Middle frontal gyrus (tissue), 1 donor: ENCODE results near the gene DNAJC17.

Source experiments
- DNase-seq: peaks from one replicate; pipeline ENCODE4 v3.0.0-alpha.2; 2015; ENCODE audit warnings: low spot score; ENCODE audit errors: extremely low spot score

The DNAJC17 gene, protein sequence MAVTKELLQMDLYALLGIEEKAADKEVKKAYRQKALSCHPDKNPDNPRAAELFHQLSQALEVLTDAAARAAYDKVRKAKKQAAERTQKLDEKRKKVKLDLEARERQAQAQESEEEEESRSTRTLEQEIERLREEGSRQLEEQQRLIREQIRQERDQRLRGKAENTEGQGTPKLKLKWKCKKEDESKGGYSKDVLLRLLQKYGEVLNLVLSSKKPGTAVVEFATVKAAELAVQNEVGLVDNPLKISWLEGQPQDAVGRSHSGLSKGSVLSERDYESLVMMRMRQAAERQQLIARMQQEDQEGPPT

DNA sequence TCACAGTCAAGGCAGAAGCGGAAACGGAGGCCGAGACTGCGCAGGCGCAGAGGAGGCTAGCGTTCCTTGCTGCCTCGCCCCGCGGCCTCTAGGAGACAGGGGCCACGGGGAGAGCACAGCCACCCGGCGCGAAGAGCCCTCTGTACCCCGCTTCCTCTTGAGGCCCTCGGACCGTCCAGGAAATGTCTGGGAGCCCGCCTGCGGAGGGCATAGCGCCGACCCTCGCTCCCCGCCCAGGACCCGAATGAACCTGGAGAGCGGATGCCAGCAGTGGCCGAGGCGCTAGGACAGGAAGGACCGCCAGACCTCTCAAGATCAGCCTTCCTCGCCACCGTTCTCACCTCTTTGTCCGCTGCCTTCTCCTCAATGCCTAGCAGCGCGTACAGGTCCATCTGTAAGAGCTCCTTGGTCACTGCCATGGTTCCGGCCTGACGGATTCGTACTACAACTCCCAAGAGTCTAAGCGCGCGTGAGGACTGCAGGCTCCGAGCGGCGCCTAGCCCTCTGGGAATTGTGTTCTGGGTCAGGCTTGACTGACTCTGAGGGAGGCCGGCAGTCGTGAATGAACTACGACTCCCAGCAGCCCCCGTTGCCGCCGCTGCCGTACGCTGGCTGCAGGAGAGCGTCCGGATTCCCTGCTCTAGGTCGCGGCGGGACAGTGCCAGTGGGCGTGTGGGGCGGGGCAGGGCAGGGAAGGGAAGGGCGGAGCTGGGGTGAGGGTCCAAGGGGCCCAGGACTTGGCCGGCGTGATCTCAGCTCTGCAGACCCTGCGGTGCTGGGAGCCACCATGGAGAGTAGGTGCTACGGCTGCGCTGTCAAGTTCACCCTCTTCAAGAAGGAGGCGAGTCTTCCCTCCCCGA is at the start of gene DNAJC17, which contains the start of gene ZFYVE19:
DNAJC17 (minus strand) TSS at position 446 of the 860 bp plus-strand sequence; CDS start at position 419, 27 bp downstream.
ZFYVE19 (plus strand) TSS at position 62 of the 860 bp plus-strand sequence; CDS start at position 563, 501 bp downstream.
- peak; percentile 98 for DNase-seq

DNA sequence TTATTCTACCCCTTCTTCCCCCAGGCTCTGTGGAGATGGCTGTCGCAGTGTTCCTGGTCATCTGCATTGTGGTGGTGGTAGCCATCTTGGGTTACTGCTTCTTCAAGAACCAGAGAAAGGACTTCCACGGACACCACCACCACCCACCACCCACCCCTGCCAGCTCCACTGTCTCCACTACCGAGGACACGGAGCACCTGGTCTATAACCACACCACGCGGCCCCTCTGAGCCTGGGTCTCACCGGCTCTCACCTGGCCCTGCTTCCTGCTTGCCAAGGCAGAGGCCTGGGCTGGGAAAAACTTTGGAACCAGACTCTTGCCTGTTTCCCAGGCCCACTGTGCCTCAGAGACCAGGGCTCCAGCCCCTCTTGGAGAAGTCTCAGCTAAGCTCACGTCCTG is 49.5 kb upstream of the DNAJC17 start:
- no peak for DNase-seq

DNA sequence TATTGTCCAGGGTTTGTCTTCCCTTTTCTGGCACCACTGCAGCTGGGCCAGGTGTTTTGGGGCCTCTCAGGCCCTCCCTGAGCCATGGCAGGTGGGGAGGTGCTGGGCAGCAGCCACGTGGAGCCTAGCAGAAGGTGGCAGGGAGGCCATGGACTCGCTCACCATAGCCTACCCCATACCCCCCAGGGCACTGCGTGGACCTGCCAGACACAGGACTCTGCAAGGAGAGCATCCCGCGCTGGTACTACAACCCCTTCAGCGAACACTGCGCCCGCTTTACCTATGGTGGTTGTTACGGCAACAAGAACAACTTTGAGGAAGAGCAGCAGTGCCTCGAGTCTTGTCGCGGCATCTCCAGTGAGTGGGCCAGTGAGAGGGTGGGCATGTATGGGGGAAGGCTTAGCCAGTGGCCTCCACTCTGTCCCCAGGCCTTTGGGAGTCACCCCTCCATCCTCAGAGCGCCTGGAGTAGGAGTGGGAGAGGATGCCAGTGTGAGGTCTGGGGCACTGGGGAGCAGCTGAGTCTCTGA is 48.5 kb upstream of the DNAJC17 start:
- DNase-seq = no peak

DNA sequence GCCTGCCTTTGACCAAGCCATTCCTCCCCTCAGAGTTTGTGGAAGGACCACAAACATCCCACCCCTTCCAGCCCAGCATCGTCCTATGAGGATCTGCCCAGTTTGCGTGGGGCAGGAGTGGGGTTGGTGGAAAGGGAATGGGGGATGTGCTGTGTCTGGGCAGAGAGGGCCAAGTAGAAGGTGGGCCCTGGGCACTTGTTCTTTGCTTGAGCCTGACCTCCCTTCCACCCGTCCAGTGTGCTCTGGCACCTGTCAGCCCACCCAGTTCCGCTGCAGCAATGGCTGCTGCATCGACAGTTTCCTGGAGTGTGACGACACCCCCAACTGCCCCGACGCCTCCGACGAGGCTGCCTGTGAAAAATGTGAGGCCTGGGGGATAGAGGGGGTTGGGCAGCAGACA is 46.9 kb upstream of the DNAJC17 start:
- no peak for DNase-seq

DNA sequence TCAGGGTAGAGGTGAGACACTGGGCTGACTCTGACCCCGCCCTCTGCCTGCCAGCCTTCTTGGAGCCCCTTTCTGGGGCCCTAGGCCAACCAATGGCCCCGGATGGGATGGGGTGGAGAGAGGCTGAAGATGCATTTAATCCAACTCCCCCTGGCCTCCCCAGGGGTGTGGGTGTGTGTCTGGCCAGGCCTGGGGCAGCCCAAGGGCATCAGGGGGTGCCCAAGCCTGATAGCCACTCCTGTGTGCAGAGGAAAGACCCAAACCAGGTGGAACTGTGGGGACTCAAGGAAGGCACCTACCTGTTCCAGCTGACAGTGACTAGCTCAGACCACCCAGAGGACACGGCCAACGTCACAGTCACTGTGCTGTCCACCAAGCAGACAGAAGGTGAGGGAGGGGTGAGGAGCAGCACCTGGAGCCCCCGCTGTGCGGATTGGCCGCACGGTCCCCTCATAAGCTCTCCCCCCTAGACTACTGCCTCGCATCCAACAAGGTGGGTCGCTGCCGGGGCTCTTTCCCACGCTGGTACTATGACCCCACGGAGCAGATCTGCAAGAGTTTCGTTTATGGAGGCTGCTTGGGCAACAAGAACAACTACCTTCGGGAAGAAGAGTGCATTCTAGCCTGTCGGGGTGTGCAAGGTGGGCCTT is 46.1 kb upstream of the DNAJC17 start:
- no peak for DNase-seq

DNA sequence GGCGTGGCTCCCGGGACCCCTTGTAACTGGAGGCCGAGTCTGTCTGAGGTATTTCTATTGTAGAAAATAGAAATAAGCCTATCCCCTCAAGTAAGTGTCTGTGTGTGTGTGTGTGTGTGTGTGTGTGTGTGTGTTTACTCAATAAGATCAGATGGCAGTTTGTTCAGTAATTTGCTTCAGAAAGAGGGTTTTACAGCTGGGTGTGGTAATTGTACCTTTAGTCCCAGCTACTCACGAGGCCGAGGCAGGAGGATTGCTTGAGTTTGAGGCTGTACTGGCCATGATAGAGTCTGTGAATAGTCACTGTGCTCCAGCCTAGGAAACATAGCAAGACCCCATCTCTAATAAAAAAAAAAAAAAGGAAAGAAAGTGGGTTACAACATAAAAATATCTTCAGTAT is 45.3 kb upstream of the DNAJC17 start:
- no peak for DNase-seq

DNA sequence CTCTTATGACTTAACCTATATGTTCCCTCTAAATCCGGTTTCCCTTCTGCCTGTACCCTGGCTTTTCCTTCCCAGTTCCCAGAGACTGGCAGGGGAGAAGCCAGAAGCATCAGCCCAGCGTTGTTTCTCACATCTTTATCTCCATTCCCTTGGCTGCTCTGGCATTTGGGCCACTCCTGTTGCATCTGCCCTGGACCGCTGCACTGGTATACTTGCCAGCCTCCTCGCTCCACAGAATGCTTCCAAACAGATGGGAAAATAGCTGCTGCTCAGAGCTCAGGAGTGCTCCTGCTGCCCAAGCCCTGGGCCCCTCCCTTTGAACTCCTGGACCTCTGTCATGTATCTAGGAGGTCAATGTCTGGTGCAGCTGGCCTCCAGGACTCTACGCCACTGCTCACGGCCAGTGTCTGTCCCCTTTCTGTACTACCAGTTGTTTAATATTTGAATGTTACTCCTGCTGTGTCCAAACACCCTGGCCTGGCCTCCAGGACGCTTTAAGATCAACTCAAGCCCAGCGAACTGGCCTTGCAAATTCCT is 43.4 kb upstream of the DNAJC17 start:
- DNase-seq = no peak

DNA sequence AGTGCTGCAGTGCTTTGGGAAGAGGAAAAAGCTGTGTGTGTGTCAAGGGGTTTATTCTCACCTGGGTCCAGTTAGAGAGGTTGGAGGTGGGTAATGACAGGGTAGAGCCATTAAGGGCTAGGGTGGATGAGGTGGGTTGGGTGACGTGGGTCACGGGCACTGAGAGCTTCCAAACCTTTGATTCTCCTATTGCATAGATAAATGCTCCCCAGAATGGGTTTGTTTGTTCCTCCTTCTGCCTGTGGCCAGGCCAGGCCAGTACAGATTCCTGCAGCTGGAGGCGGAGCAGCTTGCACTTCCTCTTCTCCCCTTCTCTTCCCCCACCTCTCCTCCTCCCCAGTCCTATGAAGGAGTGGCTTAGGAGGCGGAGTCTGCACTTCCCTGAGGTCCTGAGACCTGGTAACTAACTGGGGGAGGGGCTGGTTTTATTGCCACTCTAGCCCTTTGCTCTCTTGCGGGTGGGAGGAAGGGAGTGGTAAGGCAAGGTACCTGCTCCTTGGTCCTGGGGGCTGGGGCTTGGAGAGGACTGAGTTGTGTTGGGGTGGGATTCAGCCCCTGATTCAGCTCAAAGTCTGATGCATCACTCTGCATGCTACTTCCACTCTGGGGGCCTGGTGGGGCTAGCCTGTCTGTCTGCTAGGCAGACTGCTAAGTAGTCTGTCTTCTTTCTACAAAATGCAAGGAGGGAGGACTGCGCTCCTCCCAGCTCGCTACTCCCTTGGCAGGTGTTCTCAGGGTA is 40.1 kb upstream of the DNAJC17 start:
- no peak for DNase-seq

DNA sequence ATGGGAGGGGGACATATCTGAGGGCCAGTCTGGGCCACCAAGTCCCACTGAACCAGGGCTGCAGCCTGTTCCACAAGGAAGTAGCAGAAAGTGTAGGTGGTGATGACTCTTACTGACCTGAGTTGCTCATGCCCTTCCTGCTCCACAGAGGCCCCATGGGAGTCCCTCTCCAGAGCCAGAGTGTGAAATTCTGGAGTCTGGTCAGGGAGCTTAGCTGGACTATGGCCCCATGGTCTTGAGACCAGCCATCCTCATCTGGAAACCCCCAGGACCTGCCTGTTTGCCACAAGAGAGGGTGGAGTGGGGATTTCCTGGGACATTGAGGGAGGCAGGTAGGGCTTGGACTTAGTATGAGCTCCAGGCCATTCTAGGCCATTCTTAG is 39.6 kb upstream of the DNAJC17 start:
- no peak for DNase-seq

DNA sequence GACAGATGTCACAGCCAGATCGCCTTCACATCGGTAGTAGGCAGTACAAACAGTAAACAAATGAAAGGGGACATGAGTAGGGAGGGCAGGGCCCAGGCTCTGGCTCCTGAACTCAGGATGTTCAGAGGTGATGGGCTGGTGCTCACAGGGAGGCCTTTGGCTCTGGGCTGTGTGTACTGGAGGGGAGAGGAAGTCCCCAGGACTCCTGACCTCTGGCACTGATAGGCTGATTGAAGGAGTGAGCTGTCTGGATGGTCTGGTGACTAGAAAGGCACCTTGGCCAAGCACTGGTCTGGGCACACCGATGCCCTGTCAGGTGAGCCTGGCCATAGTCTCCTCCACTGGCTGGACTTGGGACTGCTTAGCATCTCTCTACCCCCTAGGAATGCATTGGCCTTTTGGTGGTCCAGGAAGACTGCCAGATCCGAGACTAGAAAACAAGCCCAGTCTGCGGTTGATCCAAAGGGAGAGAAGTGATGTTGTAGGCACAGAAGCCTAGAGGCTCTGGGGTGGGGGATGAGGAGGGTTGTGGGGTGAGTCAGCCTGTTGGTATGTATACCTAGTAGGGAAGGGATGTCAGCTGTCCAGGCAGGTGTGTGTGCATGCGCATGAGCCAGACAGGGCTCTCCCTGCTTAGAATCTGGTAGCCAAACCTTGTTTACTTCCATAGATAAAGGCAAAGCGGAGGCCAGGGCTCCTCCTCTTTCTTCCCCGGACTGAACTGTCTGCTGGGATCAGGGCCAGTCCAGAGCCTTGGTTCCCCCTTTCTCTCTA is 38.4 kb upstream of the DNAJC17 start:
- no peak for DNase-seq

DNA sequence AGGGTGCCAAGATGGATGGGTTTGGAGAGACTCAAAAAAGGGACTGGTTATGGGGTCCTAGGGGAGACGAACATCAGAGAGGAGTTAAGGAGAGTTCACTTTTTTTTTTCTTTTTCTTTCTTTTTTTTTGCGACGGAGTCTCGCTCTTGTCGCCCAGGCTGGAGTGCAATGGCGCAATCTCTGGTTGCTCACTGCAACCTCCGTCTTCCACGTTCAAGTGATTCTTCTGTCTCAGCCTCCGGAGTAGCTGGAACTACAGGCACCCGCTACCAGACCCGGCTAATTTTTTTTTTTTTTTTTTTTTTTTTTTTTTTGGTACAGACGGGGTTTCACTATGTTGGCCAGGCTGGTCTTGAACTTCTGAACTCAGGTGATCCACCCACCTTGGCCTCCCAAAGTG is 37.8 kb upstream of the DNAJC17 start:
- DNase-seq = no peak

DNA sequence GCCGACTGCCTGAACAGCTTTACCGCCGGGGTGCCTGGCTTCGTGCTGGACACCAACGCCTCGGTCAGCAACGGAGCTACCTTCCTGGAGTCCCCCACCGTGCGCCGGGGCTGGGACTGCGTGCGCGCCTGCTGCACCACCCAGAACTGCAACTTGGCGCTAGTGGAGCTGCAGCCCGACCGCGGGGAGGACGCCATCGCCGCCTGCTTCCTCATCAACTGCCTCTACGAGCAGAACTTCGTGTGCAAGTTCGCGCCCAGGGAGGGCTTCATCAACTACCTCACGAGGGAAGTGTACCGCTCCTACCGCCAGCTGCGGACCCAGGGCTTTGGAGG is 37.4 kb upstream of the DNAJC17 start:
- no peak for DNase-seq

DNA sequence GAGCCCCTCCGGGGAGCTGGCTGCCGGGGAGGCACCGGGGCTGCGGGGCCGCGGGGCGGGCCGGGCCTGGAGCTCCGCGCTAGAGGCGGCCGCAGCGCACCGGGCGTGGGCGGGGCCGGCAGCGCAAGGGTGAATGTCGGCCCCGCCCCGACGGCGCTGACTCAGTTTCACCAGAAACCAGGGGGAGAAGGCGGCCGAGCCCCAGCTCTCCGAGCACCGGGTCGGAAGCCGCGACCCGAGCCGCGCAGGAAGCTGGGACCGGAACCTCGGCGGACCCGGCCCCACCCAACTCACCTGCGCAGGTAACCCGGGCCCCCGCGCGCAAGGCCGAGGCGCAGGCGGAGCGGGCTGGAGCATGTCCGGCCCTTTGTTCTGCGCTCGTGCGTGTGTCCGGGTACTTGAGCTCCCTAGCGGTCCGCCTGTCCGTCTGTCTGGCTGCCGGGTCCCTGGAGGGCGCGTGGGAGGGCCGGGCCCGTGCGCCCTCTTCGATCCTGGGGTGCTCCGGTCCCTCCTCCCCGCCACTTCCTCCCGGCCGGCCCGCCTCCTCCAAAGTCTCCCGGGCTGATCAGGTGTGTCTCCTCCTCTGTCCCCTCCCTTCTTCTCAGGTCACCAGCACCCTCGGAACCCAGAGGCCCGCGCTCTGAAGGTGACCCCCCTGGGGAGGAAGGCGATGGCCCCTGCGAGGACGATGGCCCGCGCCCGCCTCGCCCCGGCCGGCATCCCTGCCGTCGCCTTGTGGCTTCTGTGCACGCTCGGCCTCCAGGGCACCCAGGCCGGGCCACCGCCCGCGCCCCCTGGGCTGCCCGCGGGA is 36.8 kb upstream of the DNAJC17 start, which contains the start of gene SPINT1:
SPINT1 (plus strand) TSS at position 164 of the 811 bp plus-strand sequence; CDS start at position 671, 507 bp downstream.
- DNase-seq = no peak

DNA sequence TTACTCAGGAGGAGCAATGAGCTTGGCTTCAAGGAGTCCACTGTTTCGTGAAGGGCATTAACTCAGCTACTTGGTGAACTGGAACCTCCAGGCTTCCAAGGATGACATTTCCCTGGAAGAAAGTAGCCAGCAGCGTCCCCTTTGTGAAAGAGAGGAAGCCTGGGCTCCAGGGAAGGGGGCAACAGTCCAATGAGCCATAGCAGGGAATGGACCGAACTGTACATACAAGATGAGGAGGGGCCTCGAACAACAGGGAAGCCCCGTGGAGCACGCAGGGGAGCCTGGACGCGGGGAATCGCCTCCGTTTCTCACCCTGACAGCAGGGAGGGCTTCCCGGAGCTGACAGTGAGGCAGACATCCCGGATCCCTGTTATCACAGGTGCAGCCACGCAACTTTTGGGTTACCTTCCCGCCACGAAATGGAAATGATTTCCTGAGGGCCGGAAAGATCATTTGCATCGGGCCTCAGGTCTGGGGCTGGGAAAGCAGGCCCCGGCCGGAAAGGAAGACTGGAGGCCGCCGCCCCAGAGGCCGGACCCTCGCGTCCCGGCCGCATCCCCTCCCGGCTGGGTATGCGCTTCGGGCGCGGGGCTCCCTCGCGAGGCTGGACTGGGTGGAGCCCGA is 36.1 kb upstream of the DNAJC17 start:
- DNase-seq = no peak

DNA sequence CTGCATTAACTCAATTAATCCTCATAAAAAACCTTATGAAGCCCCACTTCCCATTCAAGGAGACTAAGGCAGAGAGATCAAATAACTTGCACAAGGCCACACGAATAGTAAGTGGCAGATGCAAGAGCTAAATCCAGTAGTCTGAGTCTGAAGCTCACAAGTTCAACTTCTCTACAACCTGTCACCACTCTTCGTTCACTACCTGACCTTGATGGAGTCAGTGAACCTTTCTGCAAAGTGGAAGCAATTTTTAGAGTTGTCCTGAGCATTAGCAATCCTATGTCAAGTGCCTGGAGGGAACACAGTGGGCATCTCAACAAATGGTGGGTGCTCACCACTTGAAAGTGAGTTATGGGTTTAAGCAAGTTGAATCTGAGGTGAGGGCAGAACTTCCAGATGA is 34.5 kb upstream of the DNAJC17 start:
- no peak for DNase-seq

DNA sequence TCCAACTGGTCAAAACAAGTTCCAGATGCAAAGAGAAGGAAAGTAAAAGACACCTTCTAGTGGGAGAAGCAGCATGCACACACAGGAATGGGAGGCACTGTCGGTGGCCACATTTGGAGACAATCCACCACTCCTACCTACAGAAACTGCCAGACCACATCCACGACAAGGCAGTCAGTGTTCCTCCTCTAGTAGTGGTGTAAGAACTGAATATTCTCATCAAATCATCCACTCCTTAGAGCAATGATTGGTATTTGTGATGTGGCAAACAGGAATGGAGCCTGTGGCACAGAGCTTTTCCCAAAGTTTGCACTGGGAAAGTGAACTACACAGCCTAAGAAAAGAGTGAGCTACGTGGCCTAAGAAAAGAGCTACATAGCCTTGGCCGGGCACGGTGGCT is 31.5 kb upstream of the DNAJC17 start:
- no peak for DNase-seq

DNA sequence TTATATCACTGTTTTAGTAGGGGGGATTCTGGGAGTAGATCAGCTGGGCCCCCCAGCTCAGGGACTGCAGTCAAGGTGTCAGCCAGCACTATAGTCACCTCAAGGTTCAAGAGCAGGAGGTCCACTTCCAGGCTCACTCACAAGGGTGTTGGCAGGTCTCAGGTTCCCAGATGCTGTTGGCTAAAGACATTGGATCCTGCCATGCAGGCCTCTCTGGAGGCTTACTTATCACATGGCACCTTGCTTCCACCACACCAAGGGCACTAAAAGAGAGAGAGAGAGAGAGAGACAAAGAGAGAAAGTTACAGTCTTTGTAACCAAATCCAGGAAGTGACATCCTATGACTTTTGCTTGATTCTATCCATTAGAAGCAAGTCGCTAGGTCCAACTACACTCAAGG is 28.7 kb upstream of the DNAJC17 start:
- no peak for DNase-seq

DNA sequence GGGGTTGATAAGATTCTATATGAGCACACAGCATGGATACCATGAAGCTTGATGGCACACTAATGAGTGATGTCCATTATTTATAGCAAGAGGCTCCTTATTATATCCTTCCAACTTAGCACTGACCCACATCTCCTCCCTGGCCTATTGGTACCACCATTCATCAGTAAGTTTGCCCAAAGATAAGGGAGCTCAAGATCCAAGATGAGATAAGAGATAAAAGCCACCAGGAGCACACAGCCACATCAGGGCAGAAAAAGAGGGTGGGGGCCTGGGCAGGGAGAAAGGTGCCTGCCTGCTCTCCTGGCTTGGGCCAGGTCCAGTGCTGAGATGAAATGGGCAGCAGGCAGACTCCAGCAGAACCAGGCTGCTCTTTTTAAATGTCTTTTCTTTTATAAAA is 25.6 kb upstream of the DNAJC17 start:
- DNase-seq = no peak

DNA sequence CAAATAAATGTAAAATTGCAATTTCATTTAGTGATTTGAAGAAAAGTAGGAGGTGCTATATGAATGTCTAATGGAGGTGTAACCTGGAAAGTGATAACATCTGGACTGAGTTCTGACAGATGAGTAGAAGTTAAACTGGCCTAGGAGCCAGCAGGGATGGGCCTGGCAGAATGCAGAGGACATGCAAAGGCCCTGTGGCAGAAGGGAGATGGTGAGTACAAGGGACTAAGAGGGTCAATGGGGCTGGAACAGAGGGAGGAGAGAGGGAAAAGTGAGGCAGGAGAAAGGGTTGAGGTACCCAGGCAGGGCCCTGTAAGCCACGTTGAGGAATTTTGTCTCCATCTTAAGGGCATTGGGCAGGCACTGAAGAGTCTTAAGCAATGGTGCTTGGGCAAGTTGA is 24.6 kb upstream of the DNAJC17 start:
- DNase-seq = no peak
